ENCODE data around the gene TGFBR2.
A peak's percentile ranks its signal among the peaks of the same experiment; 100 is the strongest.

TGFBR2 gene

DNA sequence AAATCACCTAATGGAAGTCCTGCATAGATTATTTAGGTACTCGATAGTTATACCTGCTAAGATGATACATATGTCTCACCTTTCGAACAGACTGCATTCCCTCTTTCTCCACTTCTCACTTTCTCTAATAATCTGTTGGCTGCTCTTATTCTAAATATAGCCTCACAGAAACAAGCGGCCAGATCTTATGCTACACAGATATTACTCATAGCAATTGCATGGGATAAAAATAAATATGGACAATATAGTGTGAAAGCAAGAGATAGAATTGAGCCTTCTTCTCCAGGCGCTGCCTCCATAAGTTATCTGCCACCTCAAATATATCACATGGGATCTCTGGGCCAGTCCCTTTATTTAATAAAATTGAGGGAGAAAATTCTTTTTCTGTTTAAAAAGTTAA, 29.5 kb upstream of the TGFBR2 start:
- DNase-seq = no peak
- Histone ChIP-seq H4K12ac (ENCODE audit: low read depth, low read length) (no peak overlapping the region), H3K23ac (ENCODE audit: low read length) (no peak overlapping the region), H2BK12ac (ENCODE audit: low read length) (no peak overlapping the region), H3K79me1 (ENCODE audit: low read length) (peaks cover 18% of the 10 kb centered on the region), H3K9ac (ENCODE audit: low read length) (no peak overlapping the region), H2BK5ac (ENCODE audit: low read depth, low read length, poor library complexity) (no peak overlapping the region), H3K4me1 (ENCODE audit: control insufficient read depth in 1 of 2, insufficient read depth in 2 of 2, low read length in 2 of 2) (peaks cover 12 to 20% of the 10 kb centered on the region in 2 experiments), H3K9me3 (ENCODE audit: insufficient read depth, low read depth, low read length) (no peaks in the 10 kb centered on the region), H2AFZ (ENCODE audit: insufficient read depth, low read length, poor library complexity) (no peak overlapping the region), H3K27ac (ENCODE audit: low read depth, low read length) (no peak overlapping the region), H2AK5ac (ENCODE audit: low read length) (no peak overlapping the region), H4K8ac (ENCODE audit: low read depth, low read length) (no peak overlapping the region), H3K27me3 (ENCODE audit: insufficient read depth, low read length) (no peaks in the 10 kb centered on the region), H3K14ac (ENCODE audit: low read length) (no peak overlapping the region), H3K36me3 (ENCODE audit: control insufficient read depth in 1 of 2, insufficient read depth in 2 of 2, low read length in 2 of 2) (no peaks in the 10 kb centered on the region), H3K18ac (ENCODE audit: low read length) (no peak overlapping the region), H4K91ac (ENCODE audit: low read depth, low read length) (no peak overlapping the region), H3K79me2 (ENCODE audit: control insufficient read depth, insufficient read depth, low read length, poor library complexity) (no peaks in the 10 kb centered on the region), H2BK120ac (ENCODE audit: insufficient read depth, low read length, poor library complexity) (no peak overlapping the region), H3K4me3 (ENCODE audit: low read depth, low read length) (no peak overlapping the region), H3K4ac (ENCODE audit: low read depth, low read length) (no peak overlapping the region), H3K4me2 (ENCODE audit: low read length) (no peak overlapping the region)
- no CpG with 5 or more reads among the region's 4 CpGs for WGBS (ENCODE audit: extremely low coverage, insufficient coverage, insufficient read length)

DNA sequence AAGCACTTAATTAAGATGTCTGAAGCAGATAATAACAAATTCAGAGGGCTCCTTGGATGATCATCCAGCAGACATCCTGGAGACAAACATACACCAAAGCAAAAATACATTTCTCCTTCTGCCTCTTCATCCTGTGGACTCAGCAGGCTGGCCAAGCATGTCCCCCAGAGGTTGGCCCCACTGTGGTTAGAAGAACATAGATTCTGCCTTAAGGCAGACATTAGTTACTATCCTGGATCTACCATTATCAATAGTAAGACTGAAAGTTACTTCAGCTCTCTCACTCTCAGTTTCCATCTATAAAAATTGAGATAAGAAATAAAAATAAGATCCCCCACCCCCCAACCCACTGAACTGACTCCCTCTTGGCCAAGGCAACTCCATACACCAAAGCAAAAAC, 28.6 kb upstream of the TGFBR2 start:
- no peak overlapping the region for H3K4me2 ChIP-seq (ENCODE audit: low read length)
- H2AK5ac ChIP-seq (ENCODE audit: low read length) = no peak overlapping the region
- peaks cover 18% of the 10 kb centered on the region for H3K79me1 ChIP-seq (ENCODE audit: low read length)
- no peaks in the 10 kb centered on the region for H3K36me3 ChIP-seq (ENCODE audit: control insufficient read depth in 1 of 2, insufficient read depth in 2 of 2, low read length in 2 of 2)
- no peak overlapping the region for H4K91ac ChIP-seq (ENCODE audit: low read depth, low read length)
- no peak overlapping the region for H3K4me3 ChIP-seq (ENCODE audit: low read depth, low read length)
- H2BK120ac ChIP-seq (ENCODE audit: insufficient read depth, low read length, poor library complexity) = peak overlapping the region; percentile 30
- no peak overlapping the region for H3K23ac ChIP-seq (ENCODE audit: low read length)
- H4K8ac ChIP-seq (ENCODE audit: low read depth, low read length) = no peak overlapping the region
- H3K4ac ChIP-seq (ENCODE audit: low read depth, low read length) = no peak overlapping the region
- DNase-seq = no peak
- no peak overlapping the region for H3K14ac ChIP-seq (ENCODE audit: low read length)
- no peak overlapping the region for H3K9ac ChIP-seq (ENCODE audit: low read length)
- no peak overlapping the region for H3K27ac ChIP-seq (ENCODE audit: low read depth, low read length)
- no peak overlapping the region for H4K12ac ChIP-seq (ENCODE audit: low read depth, low read length)
- H3K9me3 ChIP-seq (ENCODE audit: insufficient read depth, low read depth, low read length) = no peaks in the 10 kb centered on the region
- no peaks in the 10 kb centered on the region for H3K79me2 ChIP-seq (ENCODE audit: control insufficient read depth, insufficient read depth, low read length, poor library complexity)
- peak overlapping the region; percentile 84 for H2BK12ac ChIP-seq (ENCODE audit: low read length)
- no peak overlapping the region for H3K18ac ChIP-seq (ENCODE audit: low read length)
- H2BK5ac ChIP-seq (ENCODE audit: low read depth, low read length, poor library complexity) = no peak overlapping the region
- no peaks in the 10 kb centered on the region for H3K27me3 ChIP-seq (ENCODE audit: insufficient read depth, low read length)
- H3K4me1 ChIP-seq (ENCODE audit: control insufficient read depth in 1 of 2, insufficient read depth in 2 of 2, low read length in 2 of 2) = peaks cover 12 to 20% of the 10 kb centered on the region in 2 experiments
- no peak overlapping the region for H2AFZ ChIP-seq (ENCODE audit: insufficient read depth, low read length, poor library complexity)

DNA sequence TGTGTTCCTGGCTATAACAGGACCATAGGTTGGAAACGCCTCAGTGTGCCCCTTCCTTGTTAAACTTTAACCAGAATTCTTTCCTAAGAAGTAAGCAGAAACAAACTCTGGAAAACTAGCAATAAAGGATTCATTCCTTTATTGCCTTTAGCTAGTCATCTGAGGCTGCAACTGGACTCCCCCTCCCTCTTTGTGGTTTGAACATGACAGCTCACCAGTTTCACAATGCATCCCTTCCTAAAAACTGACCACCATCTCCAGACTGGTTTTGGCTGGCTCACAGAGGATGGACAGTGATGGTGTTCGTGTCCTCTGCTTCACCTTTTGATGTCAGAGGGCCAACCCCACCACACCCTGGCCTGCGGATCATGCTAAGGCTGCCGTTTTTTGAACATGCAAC, 27.9 kb upstream of the TGFBR2 start:
- Histone ChIP-seq H2BK12ac (ENCODE audit: low read length) (peak overlapping the region; percentile 0), H4K12ac (ENCODE audit: low read depth, low read length) (no peak overlapping the region), H3K79me1 (ENCODE audit: low read length) (peaks cover 18% of the 10 kb centered on the region), H4K91ac (ENCODE audit: low read depth, low read length) (peak overlapping the region; percentile 28), H4K8ac (ENCODE audit: low read depth, low read length) (no peak overlapping the region), H3K18ac (ENCODE audit: low read length) (peak overlapping the region; percentile 0), H3K27me3 (ENCODE audit: insufficient read depth, low read length) (no peaks in the 10 kb centered on the region), H3K4ac (ENCODE audit: low read depth, low read length) (no peak overlapping the region), H2AFZ (ENCODE audit: insufficient read depth, low read length, poor library complexity) (no peak overlapping the region), H2AK5ac (ENCODE audit: low read length) (no peak overlapping the region), H3K23ac (ENCODE audit: low read length) (no peak overlapping the region), H3K4me1 (ENCODE audit: control insufficient read depth in 1 of 2, insufficient read depth in 2 of 2, low read length in 2 of 2) (peaks cover 12 to 20% of the 10 kb centered on the region in 2 experiments), H3K4me3 (ENCODE audit: low read depth, low read length) (no peak overlapping the region), H3K9ac (ENCODE audit: low read length) (no peak overlapping the region), H2BK120ac (ENCODE audit: insufficient read depth, low read length, poor library complexity) (peak overlapping the region; percentile 2), H3K4me2 (ENCODE audit: low read length) (no peak overlapping the region), H3K27ac (ENCODE audit: low read depth, low read length) (no peak overlapping the region), H3K14ac (ENCODE audit: low read length) (peak overlapping the region; percentile 0), H2BK5ac (ENCODE audit: low read depth, low read length, poor library complexity) (no peak overlapping the region), H3K9me3 (ENCODE audit: insufficient read depth, low read depth, low read length) (no peaks in the 10 kb centered on the region), H3K36me3 (ENCODE audit: control insufficient read depth in 1 of 2, insufficient read depth in 2 of 2, low read length in 2 of 2) (no peaks in the 10 kb centered on the region), H3K79me2 (ENCODE audit: control insufficient read depth, insufficient read depth, low read length, poor library complexity) (no peaks in the 10 kb centered on the region)
- no CpG with 5 or more reads among the region's 4 CpGs for WGBS (ENCODE audit: extremely low coverage, insufficient coverage, insufficient read length)
- peak; percentile 18 to 26 for DNase-seq

DNA sequence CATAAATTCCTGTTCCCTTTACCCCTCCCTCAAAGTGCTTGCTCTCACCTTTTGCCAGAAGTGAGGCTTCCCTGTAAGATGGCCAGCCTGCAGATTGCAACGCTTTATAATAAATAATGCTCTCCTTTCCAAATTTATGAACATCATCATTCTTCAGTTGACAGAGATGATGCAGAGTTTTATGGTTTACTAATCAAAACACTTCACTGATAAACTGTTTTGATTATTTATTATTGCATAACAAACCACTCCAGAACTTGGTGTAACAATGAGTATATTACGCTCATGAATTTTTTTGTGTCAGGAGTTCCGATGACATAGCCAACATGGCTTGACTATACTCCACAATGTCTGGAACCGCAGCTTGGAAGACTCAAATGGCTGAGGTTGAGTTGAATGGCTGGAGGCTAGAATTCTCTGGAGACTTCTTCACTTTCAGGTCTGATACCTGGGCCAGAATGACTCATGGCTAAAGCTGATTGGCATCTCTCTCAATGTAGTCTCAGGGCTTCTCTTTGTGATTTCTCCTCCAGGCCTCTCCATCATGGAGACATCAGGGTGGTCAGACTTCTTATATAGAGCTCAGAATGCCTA, 27.3 kb upstream of the TGFBR2 start:
- H2AK5ac ChIP-seq (ENCODE audit: low read length) = no peak overlapping the region
- DNase-seq = peak; percentile 83 to 90
- no peak overlapping the region for H3K4me3 ChIP-seq (ENCODE audit: low read depth, low read length)
- peak overlapping the region; percentile 49 for H3K27ac ChIP-seq (ENCODE audit: low read depth, low read length)
- no peak overlapping the region for H3K4me2 ChIP-seq (ENCODE audit: low read length)
- no peak overlapping the region for H3K14ac ChIP-seq (ENCODE audit: low read length)
- peaks cover 18% of the 10 kb centered on the region for H3K79me1 ChIP-seq (ENCODE audit: low read length)
- peak overlapping the region; percentile 28 for H4K91ac ChIP-seq (ENCODE audit: low read depth, low read length)
- H3K9ac ChIP-seq (ENCODE audit: low read length) = no peak overlapping the region
- H2BK120ac ChIP-seq (ENCODE audit: insufficient read depth, low read length, poor library complexity) = peak overlapping the region; percentile 2
- no peak overlapping the region for H4K12ac ChIP-seq (ENCODE audit: low read depth, low read length)
- peak overlapping the region; percentile 47 for H2BK5ac ChIP-seq (ENCODE audit: low read depth, low read length, poor library complexity)
- no CpG with 5 or more reads among the region's 4 CpGs for WGBS (ENCODE audit: extremely low coverage, insufficient coverage, insufficient read length)
- no peaks in the 10 kb centered on the region for H3K79me2 ChIP-seq (ENCODE audit: control insufficient read depth, insufficient read depth, low read length, poor library complexity)
- H3K4me1 ChIP-seq (ENCODE audit: control insufficient read depth in 1 of 2, insufficient read depth in 2 of 2, low read length in 2 of 2) = peaks cover 12 to 20% of the 10 kb centered on the region in 2 experiments
- H2AFZ ChIP-seq (ENCODE audit: insufficient read depth, low read length, poor library complexity) = no peak overlapping the region
- H3K23ac ChIP-seq (ENCODE audit: low read length) = no peak overlapping the region
- H3K27me3 ChIP-seq (ENCODE audit: insufficient read depth, low read length) = no peaks in the 10 kb centered on the region
- no peak overlapping the region for H2BK12ac ChIP-seq (ENCODE audit: low read length)
- H3K4ac ChIP-seq (ENCODE audit: low read depth, low read length) = no peak overlapping the region
- H3K9me3 ChIP-seq (ENCODE audit: insufficient read depth, low read depth, low read length) = no peaks in the 10 kb centered on the region
- H3K36me3 ChIP-seq (ENCODE audit: control insufficient read depth in 1 of 2, insufficient read depth in 2 of 2, low read length in 2 of 2) = no peaks in the 10 kb centered on the region
- H3K18ac ChIP-seq (ENCODE audit: low read length) = no peak overlapping the region
- no peak overlapping the region for H4K8ac ChIP-seq (ENCODE audit: low read depth, low read length)
